C4-2B (cell line): ENCODE results near the gene WDSUB1.

ENCODE experiments used
- H3K27ac ChIP-seq: fragments of 450-650 bp; 2 replicates; pipeline ENCODE4 v1.5.1; 2017
- ZFX ChIP-seq: fragments of 450-650 bp; IDR thresholded peaks from 2 replicates; pipeline ENCODE4 v1.6.1; 2017
- TF ChIP-seq, protein P1 (sequence below): fragments of 450-650 bp; conservative IDR thresholded peaks from 2 replicates; pipeline ENCODE4 v1.5.1; 2017; ENCODE audit warnings: mild to moderate bottlenecking

WDSUB1 gene, protein sequence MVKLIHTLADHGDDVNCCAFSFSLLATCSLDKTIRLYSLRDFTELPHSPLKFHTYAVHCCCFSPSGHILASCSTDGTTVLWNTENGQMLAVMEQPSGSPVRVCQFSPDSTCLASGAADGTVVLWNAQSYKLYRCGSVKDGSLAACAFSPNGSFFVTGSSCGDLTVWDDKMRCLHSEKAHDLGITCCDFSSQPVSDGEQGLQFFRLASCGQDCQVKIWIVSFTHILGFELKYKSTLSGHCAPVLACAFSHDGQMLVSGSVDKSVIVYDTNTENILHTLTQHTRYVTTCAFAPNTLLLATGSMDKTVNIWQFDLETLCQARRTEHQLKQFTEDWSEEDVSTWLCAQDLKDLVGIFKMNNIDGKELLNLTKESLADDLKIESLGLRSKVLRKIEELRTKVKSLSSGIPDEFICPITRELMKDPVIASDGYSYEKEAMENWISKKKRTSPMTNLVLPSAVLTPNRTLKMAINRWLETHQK

DNA sequence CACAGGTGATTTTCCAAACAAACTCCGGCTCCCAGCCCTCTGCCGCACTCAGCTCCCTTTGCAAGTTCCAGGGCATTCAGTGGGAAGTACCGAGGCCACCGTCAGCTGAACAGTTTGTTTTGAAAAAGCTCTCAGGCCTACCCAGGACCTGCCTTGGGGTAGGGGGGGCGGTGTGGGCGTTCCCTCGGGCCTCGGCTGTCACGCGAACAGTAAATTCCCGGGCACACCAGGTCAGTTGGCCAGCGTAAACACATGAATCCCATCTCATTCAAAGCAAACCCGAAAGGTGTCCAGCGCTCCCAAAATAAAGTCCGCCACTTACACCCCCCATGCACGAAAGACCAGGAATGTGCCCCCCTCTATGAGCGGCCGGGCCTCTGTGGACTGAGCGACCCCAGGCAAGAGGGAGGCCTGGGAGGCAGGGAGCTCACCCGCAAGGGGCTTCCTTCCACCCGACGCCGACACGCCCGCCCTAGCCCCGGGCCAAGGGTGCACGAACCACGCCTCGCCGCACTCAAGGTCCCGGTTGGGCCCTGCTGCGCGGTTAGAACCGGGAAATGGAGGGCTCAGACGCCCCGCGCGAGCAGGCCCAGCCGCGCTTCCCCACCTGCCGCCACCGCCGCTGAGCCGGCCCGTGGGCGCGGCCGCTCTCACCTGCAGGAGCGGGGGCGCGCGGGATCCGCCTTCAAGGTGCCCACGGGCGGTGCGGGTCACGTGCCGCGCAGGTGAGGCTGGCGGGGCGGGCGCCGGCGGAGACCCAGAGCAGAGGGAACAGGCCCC is at the start of gene WDSUB1:
Gene WDSUB1, minus strand, starts transcription at position 775 of the 780 bp plus-strand sequence. CDS start 3,634 bp downstream, outside the sequence.
- H3K27ac ChIP-seq, result peak within 1 kb of the TSS; percentile 88
- TF ChIP-seq, protein P1, sequence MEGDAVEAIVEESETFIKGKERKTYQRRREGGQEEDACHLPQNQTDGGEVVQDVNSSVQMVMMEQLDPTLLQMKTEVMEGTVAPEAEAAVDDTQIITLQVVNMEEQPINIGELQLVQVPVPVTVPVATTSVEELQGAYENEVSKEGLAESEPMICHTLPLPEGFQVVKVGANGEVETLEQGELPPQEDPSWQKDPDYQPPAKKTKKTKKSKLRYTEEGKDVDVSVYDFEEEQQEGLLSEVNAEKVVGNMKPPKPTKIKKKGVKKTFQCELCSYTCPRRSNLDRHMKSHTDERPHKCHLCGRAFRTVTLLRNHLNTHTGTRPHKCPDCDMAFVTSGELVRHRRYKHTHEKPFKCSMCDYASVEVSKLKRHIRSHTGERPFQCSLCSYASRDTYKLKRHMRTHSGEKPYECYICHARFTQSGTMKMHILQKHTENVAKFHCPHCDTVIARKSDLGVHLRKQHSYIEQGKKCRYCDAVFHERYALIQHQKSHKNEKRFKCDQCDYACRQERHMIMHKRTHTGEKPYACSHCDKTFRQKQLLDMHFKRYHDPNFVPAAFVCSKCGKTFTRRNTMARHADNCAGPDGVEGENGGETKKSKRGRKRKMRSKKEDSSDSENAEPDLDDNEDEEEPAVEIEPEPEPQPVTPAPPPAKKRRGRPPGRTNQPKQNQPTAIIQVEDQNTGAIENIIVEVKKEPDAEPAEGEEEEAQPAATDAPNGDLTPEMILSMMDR, result no peak
- no peak for TF ChIP-seq ZFX

DNA sequence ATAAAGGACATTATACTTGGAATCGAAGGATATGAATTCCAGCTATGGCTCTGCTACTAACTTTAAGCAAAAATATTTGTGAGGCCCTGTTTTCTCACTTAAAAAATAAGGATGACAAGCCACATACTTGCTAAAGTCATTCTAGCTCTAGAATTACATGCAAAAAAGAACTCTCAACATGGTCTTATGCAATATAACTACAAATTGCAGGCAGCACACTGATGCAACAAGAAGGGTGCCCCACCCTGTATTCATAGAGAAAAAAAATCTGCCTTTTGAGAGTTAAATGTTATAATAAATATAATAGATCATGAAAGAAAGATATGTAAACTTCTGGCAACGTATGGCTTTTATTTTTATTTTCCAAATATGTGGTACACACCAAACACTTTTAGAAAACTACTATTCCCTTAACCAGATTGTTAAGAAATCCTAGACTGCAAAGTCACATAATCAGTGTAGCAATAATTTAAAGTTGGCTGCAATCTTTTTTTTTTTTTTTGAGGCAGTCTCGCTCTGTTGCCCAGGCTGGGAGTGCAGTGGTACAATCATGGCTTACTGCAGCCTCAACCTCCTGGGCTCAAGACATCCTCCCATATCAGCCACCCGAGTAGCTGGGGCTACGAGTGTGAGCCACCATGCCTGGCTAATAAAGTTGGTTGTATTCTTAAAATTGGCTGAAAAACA is 40.2 kb upstream of the WDSUB1 start:
- no peak for TF ChIP-seq ZFX
- TF ChIP-seq, protein P1, result no peak

DNA sequence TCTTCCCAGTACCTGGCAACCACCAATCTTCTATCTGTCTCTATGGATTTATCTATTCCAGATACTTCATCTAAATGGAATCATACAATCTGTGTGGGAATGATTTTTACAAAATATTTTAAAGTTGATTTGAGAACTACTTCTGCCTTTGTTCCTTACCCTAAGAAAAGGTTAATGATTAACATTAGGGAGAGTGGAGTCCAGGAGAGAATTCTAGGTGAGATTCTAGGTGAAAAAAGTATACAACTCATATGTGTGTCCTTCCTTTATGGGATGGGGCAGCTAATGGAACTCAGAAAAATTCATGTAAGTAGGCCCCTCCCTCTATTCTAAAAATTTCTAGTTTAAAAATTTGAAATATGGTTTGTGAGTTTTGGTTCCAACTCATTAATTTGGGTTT is 35.9 kb upstream of the WDSUB1 start:
- TF ChIP-seq ZFX, result no peak
- TF ChIP-seq, protein P1, result no peak
- no peak overlapping the region for H3K27ac ChIP-seq

More for the DNA sequence above, 40.2 kb upstream of the WDSUB1 start:
- H3K27ac ChIP-seq, result no peak overlapping the region

DNA sequence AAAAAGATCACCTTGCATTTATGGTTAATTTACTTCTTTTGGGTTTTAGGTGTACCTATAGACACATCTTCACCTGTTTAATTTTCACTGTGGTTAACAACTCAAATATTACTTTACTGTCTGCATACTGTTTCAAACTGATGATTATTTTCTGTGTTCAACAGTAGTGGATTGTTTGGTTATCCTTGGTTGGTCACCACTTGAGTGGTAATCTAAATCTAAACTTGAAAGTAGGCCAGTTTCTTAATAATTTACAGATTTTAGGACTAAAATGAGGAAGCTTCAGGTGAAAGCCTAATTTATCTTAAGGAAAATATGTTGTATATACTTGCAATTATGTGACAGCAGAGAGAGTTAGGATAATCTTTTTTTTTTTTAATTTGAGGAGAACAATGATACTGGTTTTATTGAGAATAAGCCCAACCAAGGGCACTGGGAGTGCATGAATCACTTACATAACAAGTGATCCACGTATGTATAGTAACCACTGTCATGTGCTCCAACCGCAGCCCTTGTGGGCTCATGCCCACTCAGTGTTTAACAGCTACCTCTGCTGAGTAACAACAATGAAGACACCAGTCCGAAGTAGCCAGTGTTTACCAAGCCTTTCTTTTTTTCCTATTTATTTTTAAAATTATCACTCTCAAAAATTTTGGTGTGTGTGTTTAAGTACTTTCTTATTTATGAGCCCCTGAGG is 31.0 kb upstream of the WDSUB1 start:
- H3K27ac ChIP-seq, result no peak overlapping the region
- TF ChIP-seq, protein P1, result no peak
- no peak for TF ChIP-seq ZFX

DNA sequence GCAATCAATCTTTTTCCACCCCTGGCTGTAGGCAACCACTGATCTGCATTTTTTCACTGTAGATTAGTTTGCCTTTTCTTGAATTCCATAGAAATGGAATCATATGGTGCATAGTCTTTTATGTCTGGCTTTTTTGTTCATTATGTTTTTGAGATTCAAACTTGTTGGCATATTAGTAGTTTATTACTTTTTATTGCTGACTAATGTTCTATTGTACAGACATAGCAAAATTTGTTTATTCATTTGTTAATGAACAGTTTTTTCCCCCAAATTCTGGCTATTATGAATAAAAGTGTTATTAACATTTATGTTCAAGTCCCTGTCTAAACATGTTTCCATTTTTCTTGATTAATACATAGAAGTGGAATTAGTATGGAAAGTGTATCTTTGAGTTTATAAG is 21.4 kb upstream of the WDSUB1 start:
- no peak for TF ChIP-seq ZFX
- TF ChIP-seq, protein P1, result no peak
- H3K27ac ChIP-seq, result no peak overlapping the region

DNA sequence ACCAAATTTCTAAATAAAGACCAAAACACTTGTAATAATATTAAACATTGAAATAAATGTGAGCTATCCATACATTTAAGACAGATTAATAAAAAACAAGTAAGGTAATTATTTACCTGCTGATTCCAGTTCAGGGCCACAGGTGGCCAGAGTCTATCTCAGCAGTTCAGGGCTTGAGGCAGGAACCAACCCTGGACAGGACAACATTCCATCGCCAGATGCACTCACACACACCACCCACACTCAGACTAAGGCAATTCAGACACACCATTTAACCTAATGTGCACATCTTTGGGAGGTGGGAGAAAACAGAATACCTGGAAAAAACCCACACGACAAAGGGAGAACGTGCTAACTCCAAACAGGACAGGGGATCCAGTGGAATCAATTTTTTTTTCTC is 14.1 kb upstream of the WDSUB1 start:
- no peak overlapping the region for H3K27ac ChIP-seq
- TF ChIP-seq, protein P1, result no peak
- no peak for TF ChIP-seq ZFX
